Right cardiac atrium (tissue), 5 donors: Measurements from ENCODE around the gene TMEM80. TPM values are rescaled to one million over a fixed set of nuclear protein-coding genes. Genes with fewer than 3 reads are reported as not detected.

Experiments used
- ATAC-seq, 2 donors: fragments of 200-7000 bp; cut with Tn5 transposase; one replicate each; pipeline versions ENCODE4 v1.8.0 to v1.9.1; 2020; ENCODE audit warnings: moderate library complexity in 2 of 2, mild to moderate bottlenecking in 1 of 2
- DNase-seq, 3 donors: peaks; one replicate each; pipeline ENCODE4 v3.0.0-alpha.2; 2020
- H3K27ac ChIP-seq: one replicate; pipeline ENCODE4 v1.5.1; 2013; ENCODE audit warnings: mild to moderate bottlenecking, low read length, control low read depth, moderate library complexity
- H3K27me3 ChIP-seq: one replicate; pipeline ENCODE4 v1.6.1; 2013; ENCODE audit not compliant: control insufficient read depth, insufficient read depth
- H3K4me1 ChIP-seq: one replicate; pipeline ENCODE4 v1.6.1; 2013; ENCODE audit warnings: low read length; ENCODE audit not compliant: control insufficient read depth, insufficient read depth
- H3K4me3 ChIP-seq: one replicate; pipeline ENCODE4 v1.5.1; 2013; ENCODE audit warnings: low read length, control low read depth
- H3K9me3 ChIP-seq: one replicate; pipeline ENCODE4 v1.6.1; 2013; ENCODE audit warnings: low read length; ENCODE audit not compliant: control insufficient read depth
- WGBS: extraction: QIAGEN DNeasy Blood & Tissue Kit; methylation state at CpG from one replicate; pipeline ENCODE4 v1.1.7; 2013; 5-methylcytosine and 5-hydroxymethylcytosine counted together
- intact Hi-C, 4 donors: fragments of 100-400 bp; cut with DNase I; formaldehyde crosslinking; loops; one replicate each; pipeline versions ENCODE4 v1.11.0 to v1.14.0; 2022 to 2023
- polyA plus RNA-seq: library from polyadenylated mRNA; stranded (reverse); fragments of 200-250 nt; gene quantifications from one replicate; pipeline ENCODE4 v1.2.3, GENCODE V29; 2013
- total RNA-seq, 4 donors: library from RNA; stranded (reverse); fragmentation: NEBNext Ultra II Directional; extraction: Animal tissue kit (Norgen Biotek cat#: 25700); gene quantifications; one replicate each; pipeline ENCODE4 v1.2.1, GENCODE V29; 2021
- donor health status: healthy with polysubstance abuse.
- donor health status: DM: no; HTN: yes; CAD: no.
- donor health status: DM: no; HTN: no; CAD: no.
- donor health status: DM: no; HTN: yes; CAD: no; lungs with severe emphysema.
- donor health status: DM: yes; HTN: yes; CAD: no.

TMEM80 gene
- total and polyA plus RNA-seq, 5 donors, result 12.6 to 17.6 (median 15.2) TPM

- Histone ChIP-seq H3K4me1 (no peaks in the 10 kb centered on the region), H3K27ac (no peak overlapping the region), H3K4me3 (no peak overlapping the region), H3K9me3 (no peaks in the 10 kb centered on the region), H3K27me3 (no peaks in the 10 kb centered on the region)
- intact Hi-C loops, result no loop called here
- DNase-seq (peak in 1 of 3 donors; percentile 70), ATAC-seq (peak; percentile 4 to 15)
- 84% methylated on average over 26 of the region's 26 CpGs for WGBS
Observed at GRCh38 chr11:702462-703461, 7.1 kb downstream of the TMEM80 start.

- Histone ChIP-seq H3K4me1 (no peaks in the 10 kb centered on the region), H3K9me3 (no peaks in the 10 kb centered on the region), H3K4me3 (no peak overlapping the region), H3K27me3 (no peaks in the 10 kb centered on the region), H3K27ac (no peak overlapping the region)
- intact Hi-C loops, result no loop called here
- 85% methylated on average over 9 of the region's 9 CpGs for WGBS
- no peak for ATAC-seq
- peak in 1 of 3 donors; percentile 14 for DNase-seq
Observed at GRCh38 chr11:703506-703905, 7.9 kb downstream of the TMEM80 start.

GRCh38 chr11:704228-704674, 8.6 kb downstream of the TMEM80 start:
- H3K4me3 ChIP-seq, result no peak overlapping the region
- intact Hi-C loops, result no loop called here
- H3K27me3 ChIP-seq, result no peaks in the 10 kb centered on the region
- 88% methylated on average over 18 of the region's 18 CpGs for WGBS
- H3K9me3 ChIP-seq, result no peaks in the 10 kb centered on the region
- DNase-seq (peak in 2 of 3 donors; percentile 45 to 50), ATAC-seq (no peak)
- no peaks in the 10 kb centered on the region for H3K4me1 ChIP-seq
- no peak overlapping the region for H3K27ac ChIP-seq

GRCh38 chr11:704781-705645, 9.4 kb downstream of the TMEM80 start:
- Histone ChIP-seq H3K4me1 (no peaks in the 10 kb centered on the region), H3K27me3 (no peaks in the 10 kb centered on the region), H3K27ac (no peak overlapping the region), H3K9me3 (no peaks in the 10 kb centered on the region), H3K4me3 (no peak overlapping the region)
- peak in 2 of 3 donors; percentile 54 to 56 for DNase-seq
- WGBS, result 66% methylated on average over 27 of the region's 27 CpGs
- ATAC-seq, result peak; percentile 13 to 20
- intact Hi-C loops, result no loop called here

- Histone ChIP-seq H3K9me3 (no peaks in the 10 kb centered on the region), H3K27ac (no peak within 1 kb of the TSS), H3K27me3 (no peaks in the 10 kb centered on the region), H3K4me1 (no peaks in the 10 kb centered on the region), H3K4me3 (peak within 1 kb of the TSS; percentile 32)
- WGBS, result 9% methylated on average over 90 of the region's 90 CpGs
- intact Hi-C loops, result no loop called here
- DNase-seq (peak in 2 of 3 donors; percentile 63 to 67), ATAC-seq (peak; percentile 1 to 18)
Observed at GRCh38 chr11:705646-706438, 10.2 kb downstream of the TMEM80 start, which contains the start of gene EPS8L2. Gene EPS8L2, plus strand, starts transcription at chr11:706231. Its CDS starts 3,177 bp downstream, at chr11:709408.

- intact Hi-C loops, result no loop called here
Observed at GRCh38 chr11:706439-706956, 10.9 kb downstream of the TMEM80 start.

GRCh38 chr11:706957-707816, 11.6 kb downstream of the TMEM80 start:
- ATAC-seq (peak; percentile 40 to 49), DNase-seq (peak in 2 of 3 donors; percentile 73 to 81)
- Histone ChIP-seq H3K27me3 (no peaks in the 10 kb centered on the region), H3K4me3 (peak overlapping the region; percentile 32), H3K27ac (no peak overlapping the region), H3K9me3 (no peaks in the 10 kb centered on the region), H3K4me1 (no peaks in the 10 kb centered on the region)
- intact Hi-C loops, result no loop called here
- WGBS, result 42% methylated on average over 30 of the region's 30 CpGs

More at GRCh38 chr11:706439-706956, 10.9 kb downstream of the TMEM80 start:
- peak in 1 of 3 donors; percentile 70 for DNase-seq
- Histone ChIP-seq H3K4me3 (peak overlapping the region; percentile 32), H3K4me1 (no peaks in the 10 kb centered on the region), H3K27ac (no peak overlapping the region), H3K9me3 (no peaks in the 10 kb centered on the region), H3K27me3 (no peaks in the 10 kb centered on the region)
- peak in 1 of 2 donors; percentile 27 for ATAC-seq
- WGBS, result 11% methylated on average over 22 of the region's 22 CpGs

GRCh38 chr11:707817-708420, 12.3 kb downstream of the TMEM80 start:
- WGBS, result 83% methylated on average over 16 of the region's 16 CpGs
- H3K27me3 ChIP-seq, result no peaks in the 10 kb centered on the region
- no peak for ATAC-seq
- DNase-seq, result peak in 1 of 3 donors; percentile 51
- no peaks in the 10 kb centered on the region for H3K4me1 ChIP-seq
- no peak overlapping the region for H3K27ac ChIP-seq
- no peak overlapping the region for H3K4me3 ChIP-seq
- intact Hi-C loops, result no loop called here
- H3K9me3 ChIP-seq, result no peaks in the 10 kb centered on the region

GRCh38 chr11:708511-708910, 12.9 kb downstream of the TMEM80 start:
- H3K4me3 ChIP-seq, result no peak overlapping the region
- 75% methylated on average over 7 of the region's 7 CpGs for WGBS
- ATAC-seq (no peak), DNase-seq (peak in 1 of 3 donors; percentile 35)
- no peaks in the 10 kb centered on the region for H3K27me3 ChIP-seq
- intact Hi-C loops, result no loop called here
- H3K9me3 ChIP-seq, result no peaks in the 10 kb centered on the region
- no peaks in the 10 kb centered on the region for H3K4me1 ChIP-seq
- no peak overlapping the region for H3K27ac ChIP-seq
